Placental pericyte (primary cell): ENCODE results near the gene BOLA3. TPM values are rescaled to one million over a fixed set of nuclear protein-coding genes. Genes with fewer than 3 reads are reported as not detected.

ENCODE experiments used
- total RNA-seq: library from RNA; depleted of rRNA; stranded (reverse); fragments of >200 nt; gene quantifications from 2 replicates; pipeline ENCODE4 v1.2.3, GENCODE V29; 2012

BOLA3 gene
- 12.3 and 29.6 TPM in 2 replicates for total RNA-seq

GRCh38 chr2:74147727-74148456, at the start of gene BOLA3:
Gene BOLA3 (minus strand): TSS chr2:74147912. CDS start chr2:74147874, 38 bp downstream.

GRCh38 chr2:74178211-74179062, 30.7 kb upstream of the BOLA3 start, which contains the start of gene MOB1A:
Gene MOB1A (minus strand): TSS chr2:74178879. CDS start chr2:74178674, 205 bp downstream.

Other genes with a start within 250 kb of the BOLA3 start
- 44.0 and 58.0 TPM in 2 replicates for gene DGUOK, start 221.0 kb downstream of the BOLA3 start, total RNA-seq
- 10.7 and 11.0 TPM in 2 replicates for gene TET3, start 163.0 kb downstream of the BOLA3 start, total RNA-seq
- gene MOB1A, start 31.0 kb upstream of the BOLA3 start, total RNA-seq = 72.0 and 155 TPM in 2 replicates
- gene MTHFD2, start 50.7 kb upstream of the BOLA3 start, total RNA-seq = 129 and 251 TPM in 2 replicates
- 0.29 and 0.44 TPM in 2 replicates for gene SLC4A5, start 195.5 kb upstream of the BOLA3 start, total RNA-seq
- 144 and 149 TPM in 2 replicates for gene DCTN1, start 232.4 kb upstream of the BOLA3 start, total RNA-seq